ENCODE measurements around the gene RGS17. TPM values are rescaled to one million over a fixed set of nuclear protein-coding genes. Genes with fewer than 3 reads are reported as not detected.
"Not testable (repeated sequence)": the region's sequence is repeated elsewhere in the genome, so short reads cannot be mapped to it uniquely, and the experiment has no call there.

RGS17 gene
- total RNA-seq, 4 donors from 2014 or later: 0.06 to 0.83 (median 0.34) TPM

- H3K36me3 ChIP-seq: peaks cover 5 to 58% (median 40%) of the 10 kb centered on the region in 4 donors
- TF ChIP-seq POLR2AphosphoS5 (IDR thresholded peaks at IDR 0.05): no peak
- intact Hi-C loops (cut with DNase I): loop anchor here (10.0 kb wide), 1 partner anchor 51 kb away; no protein-coding TSS in a partner anchor
- no peak overlapping the region for H3K27ac ChIP-seq (replicated peaks in 1 of 4)
- no peak overlapping the region for H3K4me3 ChIP-seq
- no peaks in the 10 kb centered on the region for H3K27me3 ChIP-seq
- no peaks in the 10 kb centered on the region for H3K4me1 ChIP-seq
- WGBS: 85% methylated on average over 1 of the region's 1 CpG
- H3K9me3 ChIP-seq: peaks cover 0 to under 1% (median 0%) of the 10 kb centered on the region in 4 donors
- DNase-seq (ENCODE audit: extremely low spot score): no peak
Observed at GRCh38 chr6:152973916-152974315, 157.2 kb downstream of the RGS17 start.

GRCh38 chr6:152969688-152970418, 161.2 kb downstream of the RGS17 start:
- Histone ChIP-seq H3K27ac (replicated peaks in 1 of 4) (no peak overlapping the region), H3K36me3 (peaks cover 5 to 53% (median 38%) of the 10 kb centered on the region in 4 donors), H3K9me3 (peaks cover 0 to 15% (median 0%) of the 10 kb centered on the region in 4 donors), H3K4me1 (no peaks in the 10 kb centered on the region), H3K27me3 (no peaks in the 10 kb centered on the region), H3K4me3 (no peak overlapping the region)
- intact Hi-C loops (cut with DNase I): loop anchor here (10.0 kb wide), 1 partner anchor 55 kb away; no protein-coding TSS in a partner anchor
- DNase-seq (ENCODE audit: extremely low spot score): no peak
- TF ChIP-seq CTCF (IDR thresholded peaks at IDR 0.05) (no peak), POLR2AphosphoS5 (IDR thresholded peaks at IDR 0.05) (no peak), EP300 (IDR thresholded peaks at IDR 0.05) (no peak), POLR2A (IDR thresholded peaks at IDR 0.05; ENCODE audit: low read depth) (no peak)
- 96% methylated on average over 6 of the region's 6 CpGs for WGBS

- H3K27me3 ChIP-seq; DNase-seq (ENCODE audit: extremely low spot score); H3K4me1 ChIP-seq; H3K4me3 ChIP-seq; intact Hi-C loops (cut with DNase I); H3K27ac ChIP-seq (replicated peaks in 1 of 4): not testable (repeated sequence)
- H3K36me3 ChIP-seq: peaks cover 5 to 21% (median 12%) of the 10 kb centered on the region in 4 donors
- WGBS: 93% methylated on average over 15 of the region's 15 CpGs
- peaks cover 0 to 15% (median 0%) of the 10 kb centered on the region in 4 donors for H3K9me3 ChIP-seq
Observed at GRCh38 chr6:152966168-152966894, 164.8 kb downstream of the RGS17 start.

GRCh38 chr6:152959333-152959732, 171.7 kb downstream of the RGS17 start:
- intact Hi-C loops (cut with DNase I): no loop called here
- Histone ChIP-seq H3K4me3 (no peak overlapping the region), H3K4me1 (no peaks in the 10 kb centered on the region), H3K27me3 (no peaks in the 10 kb centered on the region), H3K36me3 (no peaks in the 10 kb centered on the region), H3K27ac (replicated peaks in 1 of 4) (no peak overlapping the region), H3K9me3 (peaks cover 0 to 8% (median 4%) of the 10 kb centered on the region in 4 donors)
- WGBS: 94% methylated on average over 23 of the region's 24 CpGs
- TF ChIP-seq POLR2AphosphoS5 (IDR thresholded peaks at IDR 0.05) (no peak), EP300 (IDR thresholded peaks at IDR 0.05) (no peak), POLR2A (IDR thresholded peaks at IDR 0.05; ENCODE audit: low read depth) (no peak), CTCF (IDR thresholded peaks at IDR 0.05) (no peak)
- no peak for DNase-seq (ENCODE audit: extremely low spot score)

- intact Hi-C loops (cut with DNase I): no loop called here
- no peak overlapping the region for H3K27ac ChIP-seq (replicated peaks in 1 of 4)
- no peak for DNase-seq (ENCODE audit: extremely low spot score)
- H3K4me1 ChIP-seq: no peaks in the 10 kb centered on the region
- WGBS: 72% methylated on average over 1 of the region's 1 CpG
- H3K4me3 ChIP-seq: no peak overlapping the region
- no peaks in the 10 kb centered on the region for H3K36me3 ChIP-seq
- H3K9me3 ChIP-seq: peaks cover 0 to 8% (median 4%) of the 10 kb centered on the region in 4 donors
- TF ChIP-seq POLR2AphosphoS5 (IDR thresholded peaks at IDR 0.05) (no peak), POLR2A (IDR thresholded peaks at IDR 0.05; ENCODE audit: low read depth) (no peak), CTCF (IDR thresholded peaks at IDR 0.05) (no peak), EP300 (IDR thresholded peaks at IDR 0.05) (no peak)
- no peaks in the 10 kb centered on the region for H3K27me3 ChIP-seq
Observed at GRCh38 chr6:152957796-152958195, 173.3 kb downstream of the RGS17 start.

Small RNA genes lying within 50 kb of the gene (small RNA-seq; reads per million reads assigned to genes)
- gene AL080276.1: 0 reads per million in 3 donors
- gene RNA5SP224: 0 reads per million in 3 donors

Other genes starting within 250 kb of the RGS17 start
- 1 to 10 TPM; 2.1 to 6.3 (median 4.1) TPM for gene FBXO5, start 148.2 kb downstream of the RGS17 start, total RNA-seq
- gene MTRF1L, start 128.6 kb downstream of the RGS17 start, total RNA-seq: 10 to 100 TPM; 16.9 to 26.6 (median 21.1) TPM

Data from esophagus muscularis mucosa (tissue), 4 donors.